ENCODE results near the gene PRKCH.

DNA sequence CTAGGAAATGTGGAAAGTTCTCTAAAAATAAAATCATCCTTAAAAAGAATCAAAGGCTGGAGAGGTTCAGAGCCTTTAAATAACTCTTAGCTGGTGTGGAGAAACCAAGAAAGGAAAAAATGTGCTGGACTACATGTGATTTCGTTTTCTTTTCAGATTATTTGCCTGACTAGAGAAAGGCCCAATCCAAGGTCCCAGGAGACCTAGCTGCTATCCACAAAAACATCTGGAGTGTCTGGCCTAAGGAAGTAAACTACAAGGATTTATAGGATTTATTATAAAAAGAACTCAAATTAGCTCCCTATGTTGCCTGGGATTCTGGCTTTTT is 39.5 kb upstream of the PRKCH start:
- TF ChIP-seq, protein P1, sequence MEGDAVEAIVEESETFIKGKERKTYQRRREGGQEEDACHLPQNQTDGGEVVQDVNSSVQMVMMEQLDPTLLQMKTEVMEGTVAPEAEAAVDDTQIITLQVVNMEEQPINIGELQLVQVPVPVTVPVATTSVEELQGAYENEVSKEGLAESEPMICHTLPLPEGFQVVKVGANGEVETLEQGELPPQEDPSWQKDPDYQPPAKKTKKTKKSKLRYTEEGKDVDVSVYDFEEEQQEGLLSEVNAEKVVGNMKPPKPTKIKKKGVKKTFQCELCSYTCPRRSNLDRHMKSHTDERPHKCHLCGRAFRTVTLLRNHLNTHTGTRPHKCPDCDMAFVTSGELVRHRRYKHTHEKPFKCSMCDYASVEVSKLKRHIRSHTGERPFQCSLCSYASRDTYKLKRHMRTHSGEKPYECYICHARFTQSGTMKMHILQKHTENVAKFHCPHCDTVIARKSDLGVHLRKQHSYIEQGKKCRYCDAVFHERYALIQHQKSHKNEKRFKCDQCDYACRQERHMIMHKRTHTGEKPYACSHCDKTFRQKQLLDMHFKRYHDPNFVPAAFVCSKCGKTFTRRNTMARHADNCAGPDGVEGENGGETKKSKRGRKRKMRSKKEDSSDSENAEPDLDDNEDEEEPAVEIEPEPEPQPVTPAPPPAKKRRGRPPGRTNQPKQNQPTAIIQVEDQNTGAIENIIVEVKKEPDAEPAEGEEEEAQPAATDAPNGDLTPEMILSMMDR (IDR thresholded peaks at IDR 0.05), result no peak
- TF ChIP-seq POLR2A (IDR thresholded peaks at IDR 0.05) (no peak), POLR2AphosphoS5 (IDR thresholded peaks at IDR 0.05) (no peak)

Data from breast epithelium (tissue), 3 donors.